Measurements from ENCODE around the gene HTRA2. TPM values are rescaled to one million over a fixed set of nuclear protein-coding genes. Genes with fewer than 3 reads are reported as not detected.

Gene HTRA2
- total RNA-seq, 1 experiment from 2014 or later: 24.9 TPM

DNA sequence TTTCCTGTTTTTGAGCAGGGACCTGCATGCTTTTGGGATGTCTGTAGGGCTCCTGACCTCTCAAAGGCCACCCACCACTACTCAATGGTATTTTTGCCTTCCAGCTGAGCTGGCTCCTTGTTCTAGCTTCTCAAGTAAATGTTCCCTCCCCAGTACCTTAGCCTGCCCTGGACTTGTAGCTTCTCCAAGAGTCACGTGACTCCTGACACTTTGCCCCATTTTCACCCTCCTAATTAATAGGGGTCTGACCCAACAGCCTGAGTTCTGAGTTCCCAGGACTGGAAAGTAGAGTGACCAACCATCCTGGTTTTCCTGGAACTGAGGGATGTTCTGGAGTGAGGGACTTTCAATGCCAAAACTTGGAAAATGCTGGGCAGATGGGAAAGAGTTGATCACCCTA is 34.3 kb upstream of the HTRA2 start:
- no peak overlapping the region for H4K8ac ChIP-seq (replicated peaks; ENCODE audit: insufficient read length, low read depth, low read length)
- H3K9me3 ChIP-seq (ENCODE audit: control insufficient read depth, low read depth, low read length): no peaks in the 10 kb centered on the region
- H4K5ac ChIP-seq (ENCODE audit: insufficient read length, low read depth, low read length): no peak overlapping the region
- H3K4ac ChIP-seq (ENCODE audit: low read depth, low read length): no peak overlapping the region
- H3K27me3 ChIP-seq (ENCODE audit: insufficient read depth, low read length): peaks cover 48% of the 10 kb centered on the region
- no peak overlapping the region for H2BK20ac ChIP-seq (ENCODE audit: low read depth, low read length, poor library complexity, severe bottlenecking)
- H2AK5ac ChIP-seq (ENCODE audit: insufficient read length, low read length): no peak overlapping the region
- DNase-seq: no peak
- peaks cover 0 to 2% of the 10 kb centered on the region in 2 experiments; a peak in 1 of 5 replicates for H3K9me3 Mint-ChIP-seq
- H3K9ac ChIP-seq (ENCODE audit: extremely low read depth, insufficient read length, low read length): no peak overlapping the region
- H3K27me3 Mint-ChIP-seq (ENCODE audit: low read depth): peaks cover 61% of the 10 kb centered on the region
- no peak overlapping the region for H2BK15ac ChIP-seq (ENCODE audit: low read depth, low read length)
- H3K79me2 ChIP-seq (ENCODE audit: insufficient read depth, low read length): no peaks in the 10 kb centered on the region
- H3K14ac ChIP-seq (ENCODE audit: insufficient read depth, low read length): no peak overlapping the region
- peaks cover 18 to 26% of the 10 kb centered on the region in 2 experiments for H3K4me1 Mint-ChIP-seq
- 0 out of 7 replicates have a peak overlapping the region, but pooled peaks of 1 of the 3 experiments have one; percentile 54 for H3K27ac Mint-ChIP-seq
- no peak overlapping the region for H3T11ph ChIP-seq (ENCODE audit: low read length)
- H2BK5ac ChIP-seq (ENCODE audit: insufficient read length, low read length): no peak overlapping the region
- no peak overlapping the region for H4K91ac ChIP-seq (ENCODE audit: insufficient read length, low read depth, low read length)
- no peak overlapping the region for H3K4me2 ChIP-seq (ENCODE audit: insufficient read depth, insufficient read length, low read length)
- no peak overlapping the region for H3K27ac ChIP-seq (ENCODE audit: insufficient read length, low read depth, low read length)
- no peak overlapping the region for H3K18ac ChIP-seq (ENCODE audit: insufficient read length, low read depth, low read length)
- no peaks in the 10 kb centered on the region for H3K79me1 ChIP-seq (ENCODE audit: insufficient read depth, low read depth, low read length, poor library complexity, severe bottlenecking)
- no peaks in the 10 kb centered on the region for H4K20me1 ChIP-seq (ENCODE audit: control insufficient read depth, insufficient read depth, insufficient read length)
- H3K36me3 Mint-ChIP-seq (ENCODE audit: insufficient read depth in 1 of 3, low read depth in 3 of 3): peaks cover 26 to 40% (median 38%) of the 10 kb centered on the region in 3 experiments
- no peak overlapping the region for H3K4me3 Mint-ChIP-seq
- H2BK120ac ChIP-seq (ENCODE audit: low read depth, low read length, poor library complexity, severe bottlenecking): no peak overlapping the region
- H2AFZ ChIP-seq (ENCODE audit: low read length): no peak overlapping the region
- H2BK12ac ChIP-seq (ENCODE audit: insufficient read length, low read depth, low read length): no peak overlapping the region
- no peak for TF ChIP-seq CTCF (conservative IDR thresholded peaks at IDR 0.05)
- no CpG with 5 or more reads among the region's 1 CpG for WGBS (ENCODE audit: extremely low coverage, insufficient read length, low lambda C conversion rate)
- no peak overlapping the region for H3K56ac ChIP-seq (ENCODE audit: insufficient read length, low read depth, low read length)
- H3K23me2 ChIP-seq (ENCODE audit: insufficient read length, low read depth, low read length, poor library complexity, severe bottlenecking): peaks cover 23% of the 10 kb centered on the region
- H3K23ac ChIP-seq (ENCODE audit: insufficient read length, low read depth, low read length): no peak overlapping the region
- H3K4me1 ChIP-seq (ENCODE audit: insufficient read depth, low read length): no peaks in the 10 kb centered on the region
